OCI-LY7 (cell line): ENCODE results near the gene GALR3. TPM values are rescaled to one million over a fixed set of nuclear protein-coding genes. Genes with fewer than 3 reads are reported as not detected.
A peak's percentile ranks its signal among the peaks of the same experiment; 100 is the strongest.

Source experiments
- BruUV-seq: library from RNA; stranded (reverse); fragments of 400-500 nt; replicated peaks from 2 replicates; lab custom pipeline; 2021; lab: Mats Ljungman, UMichigan
- CTCF ChIA-PET: fragments of 300-600 bp; sonication (Branson Sonifier 250); formaldehyde crosslinking; loops from one replicate; lab custom pipeline; 2022; ENCODE audit warnings: antibody characterized with exemption; ENCODE audit not compliant: unreplicated experiment; lab: Charles Lee
- POLR2A ChIA-PET: fragments of 300-600 bp; sonication (Branson Sonifier 250); formaldehyde crosslinking; loops from one replicate; lab custom pipeline; 2022; ENCODE audit warnings: antibody characterized with exemption; lab: Charles Lee
- DNase-seq: peaks from one replicate; pipeline ENCODE4 v3.0.0-alpha.2; 2015; ENCODE audit warnings: low spot score
- H2AFZ ChIP-seq: fragments of 200-600 bp; sonication (generic), shearing (Covaris generic); 2 replicates; pipeline ENCODE4 v1.6.1; 2014; ENCODE audit warnings: mild to moderate bottlenecking, antibody characterized with exemption, low read length, moderate library complexity
- H3K27ac ChIP-seq: fragments of 200-600 bp; sonication (generic); 2 replicates; pipeline ENCODE4 v1.5.1; 2014; ENCODE audit warnings: mixed run types, low read depth, mild to moderate bottlenecking, moderate library complexity, low read length, inconsistent platforms; ENCODE audit not compliant: poor library complexity, severe bottlenecking
- H3K36me3 ChIP-seq: fragments of 200-600 bp; sonication (generic); 2 replicates; pipeline ENCODE4 v1.6.1; 2014; ENCODE audit warnings: mild to moderate bottlenecking, antibody characterized with exemption, low read length, moderate library complexity, mixed read lengths; ENCODE audit not compliant: insufficient read depth
- H3K4me1 ChIP-seq: fragments of 200-600 bp; sonication (generic); 2 replicates; pipeline ENCODE4 v1.5.1; 2014; ENCODE audit warnings: mild to moderate bottlenecking, low read length; ENCODE audit not compliant: insufficient read depth, poor library complexity, severe bottlenecking
- H3K4me2 ChIP-seq: fragments of 200-600 bp; sonication (generic); 2 replicates; pipeline ENCODE4 v1.6.1; 2014; ENCODE audit warnings: mild to moderate bottlenecking, low read length
- H3K4me3 ChIP-seq: fragments of 200-600 bp; sonication (generic); 2 replicates; pipeline ENCODE4 v1.5.1; 2014; ENCODE audit warnings: mild to moderate bottlenecking, low read depth, low read length; ENCODE audit not compliant: poor library complexity, severe bottlenecking
- H3K79me2 ChIP-seq: fragments of 200-600 bp; sonication (generic); 2 replicates; pipeline ENCODE4 v1.6.1; 2016; ENCODE audit warnings: low read depth, mild to moderate bottlenecking, low read length, moderate library complexity, mixed read lengths; ENCODE audit not compliant: insufficient read depth
- H3K9me2 ChIP-seq: fragments of 200-600 bp; sonication (generic); 2 replicates; pipeline ENCODE4 v1.6.1; 2016; ENCODE audit warnings: mild to moderate bottlenecking, low read length, mixed read lengths; ENCODE audit not compliant: insufficient read depth
- H3K9me3 ChIP-seq: fragments of 200-600 bp; sonication (generic); 2 replicates; pipeline ENCODE4 v1.6.1; 2014; ENCODE audit warnings: mild to moderate bottlenecking, mixed run types, low read length, mixed read lengths
- H4K20me1 ChIP-seq: fragments of 200-600 bp; sonication (generic); 2 replicates; pipeline ENCODE4 v1.6.1; 2014; ENCODE audit warnings: mild to moderate bottlenecking, antibody characterized with exemption, low read length, moderate library complexity, mixed read lengths; ENCODE audit not compliant: insufficient read depth
- EZH2phosphoT487 ChIP-seq: fragments of 200-600 bp; sonication (generic); IDR thresholded peaks from 2 replicates; pipeline ENCODE4 v1.6.1; 2018; ENCODE audit warnings: low read depth, borderline replicate concordance, mild to moderate bottlenecking, mixed run types, antibody characterized with exemption, low read length, moderate library complexity, mixed read lengths
- intact Hi-C: fragments of 100-400 bp; cut with micrococcal nuclease; formaldehyde crosslinking; loops from one replicate; pipeline ENCODE4 v1.10.0; 2022; ENCODE audit not compliant: unreplicated experiment
- total RNA-seq, 2 experiments: library from RNA; depleted of rRNA in 1 of 2; stranded (reverse); fragments of >200 nt in 1 of 2; shearing (Covaris generic) in 1 of 2; gene quantifications; 2 replicates each; pipeline ENCODE4 v1.2.3, GENCODE V29; 2014 to 2022
- TF ChIP-seq, protein P1 (sequence below): fragments of 200-600 bp; sonication (generic); conservative IDR thresholded peaks from 2 replicates; pipeline ENCODE4 v1.5.1; 2014; ENCODE audit warnings: mild to moderate bottlenecking, antibody characterized with exemption, low read length, moderate library complexity, mixed read lengths

Gene GALR3
- total RNA-seq, 2 experiments from 2014 or later = not detected

DNA sequence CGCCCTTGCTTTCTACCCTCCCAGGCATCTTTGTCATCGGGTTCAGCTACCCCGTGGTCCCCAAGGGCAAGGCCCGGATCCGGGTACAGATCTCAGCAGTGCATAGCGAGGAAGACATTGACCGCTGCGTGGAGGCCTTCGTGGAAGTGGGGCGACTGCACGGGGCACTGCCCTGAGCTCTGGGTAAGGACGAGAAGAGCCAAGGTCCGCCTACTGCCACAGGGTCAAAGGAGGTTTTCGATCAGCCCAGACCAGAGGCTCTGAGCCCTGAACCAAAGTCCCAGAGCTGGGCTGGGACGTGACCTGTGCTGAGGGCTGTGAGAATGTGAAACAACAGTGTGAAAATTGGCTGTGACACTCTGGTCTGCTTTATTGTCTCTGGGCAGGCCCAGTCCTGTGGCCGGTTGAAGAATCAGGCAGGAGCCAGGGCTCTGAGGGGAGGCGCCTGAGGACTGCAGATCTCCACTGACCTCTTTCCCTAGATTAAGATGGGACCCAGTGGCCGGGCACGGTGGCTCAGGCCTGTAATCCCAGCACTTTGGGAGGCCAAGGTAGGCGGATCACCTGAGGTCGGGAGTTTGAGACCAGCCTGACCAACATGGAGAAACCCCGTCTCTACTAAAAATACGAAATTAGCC lies 6.5 kb upstream of the GALR3 start:
- DNase-seq = no peak
- no peaks in the 10 kb centered on the region for H3K9me3 ChIP-seq
- H3K27ac ChIP-seq = no peak overlapping the region
- H3K36me3 ChIP-seq = peaks cover 2% of the 10 kb centered on the region; the same call in 1 of the 2 replicates
- no peaks in the 10 kb centered on the region for H4K20me1 ChIP-seq
- CTCF ChIA-PET = no interaction called here
- POLR2A ChIA-PET = no interaction called here
- H2AFZ ChIP-seq = no peak overlapping the region
- no peaks in the 10 kb centered on the region for H3K4me1 ChIP-seq
- no peak overlapping the region for H3K4me3 ChIP-seq
- no peak overlapping the region for H3K4me2 ChIP-seq
- intact Hi-C loops = loop anchor here (1.0 kb wide), 3 partner anchors 47 to 149 kb away; no protein-coding TSS in a partner anchor
- H3K79me2 ChIP-seq = no peaks in the 10 kb centered on the region
- no peaks in the 10 kb centered on the region for H3K9me2 ChIP-seq
- no peak for TF ChIP-seq EZH2phosphoT487
- TF ChIP-seq, protein P1, sequence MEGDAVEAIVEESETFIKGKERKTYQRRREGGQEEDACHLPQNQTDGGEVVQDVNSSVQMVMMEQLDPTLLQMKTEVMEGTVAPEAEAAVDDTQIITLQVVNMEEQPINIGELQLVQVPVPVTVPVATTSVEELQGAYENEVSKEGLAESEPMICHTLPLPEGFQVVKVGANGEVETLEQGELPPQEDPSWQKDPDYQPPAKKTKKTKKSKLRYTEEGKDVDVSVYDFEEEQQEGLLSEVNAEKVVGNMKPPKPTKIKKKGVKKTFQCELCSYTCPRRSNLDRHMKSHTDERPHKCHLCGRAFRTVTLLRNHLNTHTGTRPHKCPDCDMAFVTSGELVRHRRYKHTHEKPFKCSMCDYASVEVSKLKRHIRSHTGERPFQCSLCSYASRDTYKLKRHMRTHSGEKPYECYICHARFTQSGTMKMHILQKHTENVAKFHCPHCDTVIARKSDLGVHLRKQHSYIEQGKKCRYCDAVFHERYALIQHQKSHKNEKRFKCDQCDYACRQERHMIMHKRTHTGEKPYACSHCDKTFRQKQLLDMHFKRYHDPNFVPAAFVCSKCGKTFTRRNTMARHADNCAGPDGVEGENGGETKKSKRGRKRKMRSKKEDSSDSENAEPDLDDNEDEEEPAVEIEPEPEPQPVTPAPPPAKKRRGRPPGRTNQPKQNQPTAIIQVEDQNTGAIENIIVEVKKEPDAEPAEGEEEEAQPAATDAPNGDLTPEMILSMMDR = no peak
- BruUV-seq = no TSS peak

DNA sequence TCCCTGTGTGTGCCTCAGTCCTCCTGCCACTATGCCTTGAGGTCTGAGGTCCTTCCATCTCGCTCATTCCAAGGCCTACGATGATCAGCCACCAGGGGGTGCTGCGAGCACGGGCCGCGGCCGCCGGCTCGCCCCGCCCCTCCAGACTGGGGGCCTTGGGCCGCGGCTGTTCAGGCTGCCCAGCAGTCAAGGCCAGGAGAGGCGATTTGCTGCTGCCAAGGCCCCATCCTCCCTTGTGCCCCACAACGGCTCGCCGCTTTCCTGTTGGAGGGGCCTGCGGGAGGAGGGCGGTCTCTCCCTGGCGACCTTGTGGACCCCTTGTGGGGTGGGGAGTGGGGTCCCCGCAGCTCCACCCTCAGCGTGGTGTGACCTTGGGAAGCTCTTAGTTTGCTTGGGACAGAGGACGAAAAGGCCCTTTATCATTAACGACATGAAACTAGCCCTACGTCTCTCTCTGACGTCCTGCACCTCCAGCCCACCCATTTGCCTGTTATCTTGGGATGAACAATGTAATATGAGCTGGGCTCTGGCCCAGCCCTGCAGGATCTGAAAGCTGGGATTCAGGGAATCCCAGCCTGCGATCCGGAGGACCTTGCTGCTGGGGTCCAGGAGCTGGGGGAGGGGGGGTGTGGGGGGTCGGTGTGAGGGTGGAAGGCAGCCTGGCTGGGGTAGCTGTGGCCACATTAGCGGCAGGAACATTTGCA lies 5.3 kb upstream of the GALR3 start:
- CTCF ChIA-PET = interaction anchor here (0.6 to 1.4 kb wide), 2 partner anchors 18 to 147 kb away, joined by 3 to 4 read pairs; no protein-coding TSS in a partner anchor
- H3K4me2 ChIP-seq = peak overlapping the region; percentile 30; the same call in 1 of the 2 replicates
- peak; percentile 76 for DNase-seq
- H3K9me3 ChIP-seq = no peaks in the 10 kb centered on the region
- no peak overlapping the region for H3K27ac ChIP-seq
- no peak overlapping the region for H2AFZ ChIP-seq
- no peaks in the 10 kb centered on the region for H3K9me2 ChIP-seq
- no peaks in the 10 kb centered on the region for H3K4me1 ChIP-seq
- intact Hi-C loops = loop anchor here (1.0 kb wide), 3 partner anchors 45 to 147 kb away; no protein-coding TSS in a partner anchor
- no peaks in the 10 kb centered on the region for H3K79me2 ChIP-seq
- POLR2A ChIA-PET = no interaction called here
- BruUV-seq = no TSS peak
- H4K20me1 ChIP-seq = no peaks in the 10 kb centered on the region
- TF ChIP-seq, protein P1 = peak; percentile 86
- no peak for TF ChIP-seq EZH2phosphoT487
- peaks cover 2% of the 10 kb centered on the region; the same call in 1 of the 2 replicates for H3K36me3 ChIP-seq
- H3K4me3 ChIP-seq = no peak overlapping the region
